ENCODE data around the gene PLA2G4C. TPM values are rescaled to one million over a fixed set of nuclear protein-coding genes. Genes with fewer than 3 reads are reported as not detected.
"Not testable (repeated sequence)": the region's sequence is repeated elsewhere in the genome, so short reads cannot be mapped to it uniquely, and the experiment has no call there.

The PLA2G4C gene
- total and polyA plus RNA-seq, 4 donors = 1.1 to 5.9 (median 3.1) TPM

GRCh38 chr19:48085076-48085475 lies 25.5 kb downstream of the PLA2G4C start (continued):
- TF ChIP-seq ZBTB33 (IDR thresholded peaks at IDR 0.05) (no peak), MAX (IDR thresholded peaks at IDR 0.05) (no peak)

GRCh38 chr19:48081106-48081505 lies 29.5 kb downstream of the PLA2G4C start:
- Histone ChIP-seq H3K4me3 (ENCODE audit: low read depth in 1 of 3, low read length in 3 of 3) (no peak overlapping the region), H3K27me3 (ENCODE audit: control insufficient read depth in 4 of 4, insufficient read depth in 4 of 4, low read length in 3 of 4) (no peaks in the 10 kb centered on the region), H3K36me3 (ENCODE audit: control insufficient read depth in 4 of 4, insufficient read depth in 3 of 4, low read depth in 1 of 4, low read length in 3 of 4) (no peaks in the 10 kb centered on the region), H3K4me1 (ENCODE audit: control insufficient read depth in 4 of 4, insufficient read depth in 4 of 4, low read length in 3 of 4) (no peaks in the 10 kb centered on the region), H3K27ac (ENCODE audit: low read depth in 1 of 2, low read length in 2 of 2) (no peak overlapping the region), H3K9ac (ENCODE audit: low read depth in 1 of 2, low read length in 2 of 2) (no peak overlapping the region), H3K9me3 (ENCODE audit: control insufficient read depth in 4 of 4, low read length in 3 of 4) (no peaks in the 10 kb centered on the region)
- TF ChIP-seq FOXA1 (IDR thresholded peaks at IDR 0.05) (no peak), CTCF (IDR thresholded peaks at IDR 0.05; ENCODE audit: low read depth, low read length, missing input control) (no peak), HNF4A (conservative IDR thresholded peaks at IDR 0.05) (no peak), HNF4G (IDR thresholded peaks at IDR 0.05) (no peak), NR2F2 (IDR thresholded peaks at IDR 0.05) (no peak), REST (IDR thresholded peaks at IDR 0.05) (no peak), TAF1 (conservative IDR thresholded peaks at IDR 0.05) (no peak), JUND (IDR thresholded peaks at IDR 0.05) (no peak), FOXA2 (IDR thresholded peaks at IDR 0.05) (no peak), YY1 (IDR thresholded peaks at IDR 0.05) (no peak), MAX (IDR thresholded peaks at IDR 0.05) (no peak), ZBTB33 (IDR thresholded peaks at IDR 0.05) (no peak), ATF3 (IDR thresholded peaks at IDR 0.05) (no peak), EGR1 (IDR thresholded peaks at IDR 0.05; ENCODE audit: low read depth in 2 of 2) (no peak)
- 95% methylated on average over 5 of the region's 5 CpGs for WGBS
- no peak for DNase-seq (ENCODE audit: low spot score)

- H3K4me3 ChIP-seq (ENCODE audit: low read depth in 1 of 3, low read length in 3 of 3); H3K27ac ChIP-seq (ENCODE audit: low read depth in 1 of 2, low read length in 2 of 2); DNase-seq (ENCODE audit: low spot score); H3K9ac ChIP-seq (ENCODE audit: low read depth in 1 of 2, low read length in 2 of 2); H3K9me3 ChIP-seq (ENCODE audit: control insufficient read depth in 4 of 4, low read length in 3 of 4); H3K36me3 ChIP-seq (ENCODE audit: control insufficient read depth in 4 of 4, insufficient read depth in 3 of 4, low read depth in 1 of 4, low read length in 3 of 4); H3K4me1 ChIP-seq (ENCODE audit: control insufficient read depth in 4 of 4, insufficient read depth in 4 of 4, low read length in 3 of 4); H3K27me3 ChIP-seq (ENCODE audit: control insufficient read depth in 4 of 4, insufficient read depth in 4 of 4, low read length in 3 of 4): not testable (repeated sequence)
- 98% methylated on average over 3 of the region's 3 CpGs for WGBS
These were observed 40.3 kb downstream of the PLA2G4C start for GRCh38 chr19:48070177-48070769.

Measured in liver (tissue), 9 donors.